Measurements from ENCODE around the gene FAM193A.
"Not testable (repeated sequence)": the region's sequence is repeated elsewhere in the genome, so short reads cannot be mapped to it uniquely, and the experiment has no call there.

FAM193A gene

DNA sequence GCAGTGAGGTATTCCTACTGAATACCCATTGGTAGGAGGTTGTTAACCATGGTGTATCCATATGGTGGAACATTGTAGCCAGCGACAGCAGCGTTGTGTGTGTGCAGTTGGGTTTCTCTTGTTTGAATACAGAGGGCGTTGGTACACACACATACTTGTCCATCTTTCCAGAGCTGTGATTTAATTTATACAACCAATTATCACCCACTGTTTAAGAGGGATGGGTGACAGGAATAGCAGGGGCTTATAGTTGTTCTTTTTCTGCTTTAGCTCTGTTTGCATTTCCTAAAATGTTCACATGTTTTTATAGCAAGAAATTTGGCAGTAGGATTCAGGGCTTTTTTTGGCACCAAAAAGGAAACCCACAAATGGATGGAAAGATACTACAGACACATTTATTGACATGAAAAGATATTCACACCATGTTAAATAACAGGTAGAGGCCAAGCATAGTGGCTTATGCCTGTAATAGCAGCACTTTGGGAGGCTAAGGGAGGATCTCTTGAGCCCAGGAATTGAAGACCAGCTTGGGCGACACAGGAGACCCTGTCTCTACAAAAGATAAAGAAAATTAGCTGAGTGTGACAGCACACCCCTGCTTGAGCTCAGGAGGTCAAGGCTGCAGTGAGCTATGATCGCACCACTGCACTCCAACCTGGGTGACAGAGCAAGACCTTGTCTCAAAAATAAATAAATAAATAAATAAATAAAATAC, 159.1 kb downstream of the FAM193A start:
- DNase-seq: no peak

DNA sequence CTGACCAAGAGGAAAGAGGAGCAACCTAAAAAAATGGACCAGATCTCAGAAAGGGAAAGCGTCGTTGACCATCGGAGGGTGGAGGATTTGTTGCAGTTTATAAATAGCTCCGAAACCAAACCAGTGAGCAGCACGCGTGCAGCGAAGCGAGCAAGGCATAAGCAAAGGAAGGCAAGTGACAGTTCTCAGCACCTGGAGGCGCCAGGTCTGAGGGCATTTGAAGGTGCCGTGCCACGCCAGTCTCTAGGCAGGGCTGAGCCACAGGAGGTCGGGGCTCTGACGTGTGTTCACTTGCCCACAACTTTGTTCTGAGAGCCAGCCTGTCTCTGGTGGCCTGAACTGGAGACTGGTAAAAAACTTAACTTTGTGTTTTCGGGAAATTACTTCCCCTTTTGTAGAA, 160.0 kb downstream of the FAM193A start:
- no peak for DNase-seq

GRCh38 chr4:2697995-2698414, 161.6 kb downstream of the FAM193A start:
- DNase-seq: no peak

DNA sequence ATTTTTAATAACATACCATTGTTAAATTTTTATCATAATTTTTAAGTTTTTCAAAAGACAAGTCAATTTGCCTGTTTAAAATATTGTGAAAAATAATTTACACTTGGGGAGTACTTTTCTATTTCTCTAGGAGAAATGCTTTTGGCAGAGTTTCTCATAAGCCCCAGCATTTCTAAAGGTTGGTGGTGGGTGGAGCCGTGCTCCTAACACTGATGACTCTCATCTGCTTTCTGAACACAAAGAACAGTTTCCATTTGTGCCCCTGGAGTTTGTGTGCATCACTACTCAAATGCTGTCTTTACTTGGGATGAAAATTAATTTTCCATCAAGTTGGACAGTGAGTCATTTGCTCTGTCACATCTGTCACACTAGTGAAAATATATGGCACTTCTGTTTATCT, 162.1 kb downstream of the FAM193A start:
- DNase-seq: no peak

DNA sequence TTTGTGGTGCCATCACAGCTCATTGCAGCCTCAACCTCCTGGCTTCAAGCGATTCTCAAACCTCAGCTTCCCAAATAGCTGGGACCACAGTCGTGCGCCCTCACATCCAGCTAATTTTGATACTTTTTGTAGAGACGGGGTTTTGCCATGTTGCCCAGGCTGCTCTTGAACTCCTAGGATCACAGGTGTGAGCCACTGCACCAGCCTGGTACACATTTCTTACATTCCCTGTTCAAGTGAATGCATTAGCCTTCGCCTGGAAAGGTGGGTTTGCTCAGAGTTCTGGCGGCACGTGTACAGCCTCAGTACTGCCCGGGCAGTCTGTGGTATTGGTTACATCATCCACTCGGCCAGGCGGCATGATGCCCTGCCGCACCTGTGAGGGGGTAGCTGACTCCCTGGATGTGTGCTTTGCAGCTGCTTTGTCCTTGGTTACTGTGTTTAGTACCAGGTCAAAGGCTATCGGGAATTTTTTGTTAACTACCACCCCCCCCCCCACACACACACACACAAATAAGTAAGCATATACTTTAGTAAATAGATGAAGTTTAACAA, 162.6 kb downstream of the FAM193A start:
- DNase-seq: no peak

DNA sequence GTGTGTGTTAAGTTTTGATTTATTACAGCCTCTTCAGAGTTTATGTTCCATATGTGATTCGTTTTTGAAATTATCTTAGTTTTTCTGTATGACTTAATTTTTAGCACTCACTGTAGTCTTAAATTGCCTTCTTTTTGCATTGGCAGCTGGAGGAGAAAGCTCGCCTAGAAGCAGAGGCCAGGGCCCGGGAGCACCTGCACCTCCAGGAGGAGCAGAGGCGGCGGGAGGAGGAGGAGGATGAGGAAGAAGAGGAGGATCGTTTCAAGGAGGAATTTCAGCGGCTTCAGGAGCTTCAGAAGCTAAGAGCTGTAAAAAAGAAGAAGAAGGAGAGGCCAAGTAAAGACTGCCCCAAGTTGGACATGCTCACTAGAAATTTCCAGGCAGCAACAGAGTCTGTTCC, 163.1 kb downstream of the FAM193A start:
- no peak for DNase-seq

- DNase-seq: no peak
Observed at GRCh38 chr4:2700031-2700430, 163.6 kb downstream of the FAM193A start.

DNA sequence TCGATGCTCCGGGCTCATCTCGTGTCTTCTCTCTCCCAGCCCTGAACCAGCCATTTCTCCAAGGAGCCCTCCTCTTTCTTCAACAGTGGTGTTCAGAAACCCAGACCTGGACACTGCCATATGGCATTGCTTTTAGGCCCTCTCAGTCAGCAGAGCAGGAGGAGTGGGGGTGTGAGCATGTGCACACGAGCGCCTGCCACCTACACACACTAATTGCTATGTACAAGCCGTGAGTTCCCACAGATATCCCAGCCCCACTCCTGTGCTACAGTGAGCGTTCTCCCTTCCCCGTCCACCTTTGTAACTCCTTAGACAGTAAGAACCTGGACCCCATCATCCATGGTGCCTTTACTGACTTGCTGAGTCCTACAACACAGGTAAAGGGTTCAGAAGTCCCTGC, 165.9 kb downstream of the FAM193A start:
- DNase-seq: no peak

DNA sequence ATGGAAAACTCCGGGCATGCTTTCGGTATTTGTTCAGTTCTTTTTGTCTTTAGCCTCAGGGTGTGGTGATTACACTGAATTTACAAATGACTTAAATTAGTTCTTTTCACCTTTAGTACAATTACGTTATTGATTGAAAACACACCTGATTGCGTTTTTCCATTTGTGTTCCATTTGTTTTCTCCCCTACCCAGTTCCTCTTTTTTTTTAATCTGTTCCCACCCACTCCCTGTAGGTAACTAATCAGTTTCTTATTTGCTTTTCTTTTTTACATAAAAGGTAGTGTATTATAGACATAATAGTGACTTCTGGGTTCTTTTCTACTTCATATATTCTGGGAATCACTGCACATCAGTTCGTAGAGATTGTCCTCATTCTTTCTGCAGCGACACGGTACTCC, 166.3 kb downstream of the FAM193A start:
- DNase-seq: no peak

DNA sequence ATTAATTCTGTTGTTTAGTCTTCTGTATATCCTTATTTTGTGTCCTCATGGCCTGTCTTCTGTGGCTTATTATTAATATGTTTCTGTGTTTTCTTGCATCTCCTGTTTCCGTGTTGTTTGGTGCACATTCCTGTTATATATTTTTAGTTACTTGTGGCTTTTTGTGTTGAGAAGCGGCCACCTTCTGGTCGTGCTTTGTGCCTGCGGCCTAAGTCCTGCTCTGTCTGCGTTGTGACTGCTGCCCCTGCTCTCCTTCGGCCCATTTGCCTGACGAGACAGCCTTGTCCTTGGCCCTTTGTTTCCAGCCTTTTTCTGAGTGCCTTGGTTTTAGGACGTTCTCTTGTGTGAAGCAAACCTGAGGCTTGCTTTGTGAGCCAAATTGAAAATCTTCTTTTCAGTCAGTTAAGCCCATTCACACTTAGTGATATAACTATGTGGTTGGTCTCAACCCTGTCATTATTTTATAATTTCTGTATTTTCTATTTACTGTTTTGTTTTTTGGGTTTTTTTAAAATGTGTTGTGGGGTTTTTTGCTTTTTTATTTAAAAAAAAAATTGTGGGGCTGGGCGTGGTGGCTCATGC, 175.9 kb downstream of the FAM193A start:
- no peak for DNase-seq

- DNase-seq: no peak
Observed at GRCh38 chr4:2713337-2713736, 176.9 kb downstream of the FAM193A start.

DNA sequence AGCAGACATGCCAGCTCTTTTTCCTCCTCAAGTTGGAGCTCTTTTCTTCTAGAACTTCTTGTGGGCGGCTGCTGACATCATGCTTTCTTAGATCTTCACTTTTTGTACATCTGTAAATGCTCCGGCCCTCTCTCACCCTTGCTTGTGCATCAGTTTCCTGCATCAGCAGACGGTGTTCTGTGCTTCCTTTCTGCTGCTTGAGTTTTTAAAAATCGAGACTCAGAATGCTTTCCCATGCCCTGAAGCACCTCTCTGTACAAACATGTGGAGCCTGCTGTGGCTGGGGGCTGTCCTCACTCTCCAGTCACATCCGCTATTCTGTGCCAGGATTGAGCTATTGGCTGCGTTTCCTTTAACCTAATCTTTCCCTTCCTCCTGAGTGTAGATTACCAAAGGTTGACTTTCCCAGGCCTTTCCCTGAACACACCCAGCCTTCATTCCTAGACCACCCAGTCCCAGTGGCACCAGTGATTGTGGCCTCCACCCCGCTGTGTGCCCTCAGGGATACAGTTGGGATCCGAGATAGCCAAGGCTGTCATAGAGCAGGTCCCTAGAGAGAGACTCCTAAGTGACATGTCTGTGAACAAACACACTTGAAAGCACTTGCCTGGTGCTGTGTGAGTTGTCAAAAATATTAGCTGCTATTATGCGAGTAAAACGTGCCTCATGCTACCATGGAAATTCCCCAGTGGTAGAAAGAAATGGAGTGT, 177.8 kb downstream of the FAM193A start:
- peak; percentile 50 for DNase-seq

DNA sequence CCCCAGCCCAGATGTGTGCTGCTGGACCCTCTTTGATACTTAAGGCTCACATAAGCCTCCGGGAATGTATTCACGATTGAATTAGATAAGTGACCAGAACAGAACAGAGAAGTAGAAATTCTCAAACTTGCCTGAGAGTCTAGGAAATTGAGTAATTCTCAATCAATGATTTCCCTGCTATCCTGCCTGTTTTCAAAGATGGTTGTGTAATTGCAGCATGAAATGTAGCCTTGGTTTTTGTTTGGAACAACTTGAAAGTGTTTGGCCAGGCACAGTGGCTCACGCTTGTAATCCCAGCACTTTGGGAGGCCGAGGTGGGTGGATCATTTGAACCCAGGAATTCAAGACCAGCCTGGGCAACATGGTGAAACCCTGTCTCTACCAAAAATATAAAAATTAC, 178.5 kb downstream of the FAM193A start:
- DNase-seq: no peak

DNA sequence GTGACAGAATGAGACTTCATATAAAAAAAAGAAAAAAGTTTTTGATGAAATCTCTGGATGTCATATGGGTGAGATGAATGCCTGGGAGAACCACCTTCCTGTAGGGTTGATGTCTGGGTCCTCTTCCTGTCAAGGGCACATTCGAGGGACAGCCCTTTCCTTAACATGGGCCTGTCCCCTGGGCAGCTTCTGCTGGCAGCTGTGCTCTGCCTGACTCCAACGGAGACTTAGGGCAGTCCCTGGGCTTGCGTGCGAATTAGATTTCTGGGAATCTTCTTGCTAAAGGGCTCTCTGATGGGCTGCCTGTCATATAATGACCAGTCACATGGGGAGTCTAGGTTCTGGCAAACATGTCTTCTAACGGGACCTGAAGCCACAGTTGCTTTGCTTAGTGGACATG, 179.0 kb downstream of the FAM193A start:
- DNase-seq: no peak

DNA sequence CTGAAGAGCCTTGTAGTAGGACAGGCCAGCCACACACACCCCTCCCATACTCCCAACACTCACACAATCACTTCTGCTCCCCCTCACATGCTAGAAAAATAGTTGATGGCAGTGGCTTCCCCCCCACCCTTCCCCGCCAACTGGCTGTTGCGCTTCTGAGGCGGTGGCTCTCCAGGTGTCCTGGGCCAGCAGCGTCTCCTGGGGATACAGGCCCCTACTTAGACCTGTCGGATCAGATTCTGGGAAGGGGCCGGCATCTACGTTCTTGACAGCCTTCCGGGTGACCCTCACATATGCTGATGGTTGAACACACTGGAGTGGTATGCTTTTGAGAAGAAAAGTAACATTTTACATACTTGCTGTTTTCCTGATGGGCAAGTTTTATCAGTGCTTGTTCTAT, 179.8 kb downstream of the FAM193A start:
- DNase-seq: no peak

- no peak for DNase-seq
Observed at GRCh38 chr4:2721586-2721985, 185.1 kb downstream of the FAM193A start.

DNA sequence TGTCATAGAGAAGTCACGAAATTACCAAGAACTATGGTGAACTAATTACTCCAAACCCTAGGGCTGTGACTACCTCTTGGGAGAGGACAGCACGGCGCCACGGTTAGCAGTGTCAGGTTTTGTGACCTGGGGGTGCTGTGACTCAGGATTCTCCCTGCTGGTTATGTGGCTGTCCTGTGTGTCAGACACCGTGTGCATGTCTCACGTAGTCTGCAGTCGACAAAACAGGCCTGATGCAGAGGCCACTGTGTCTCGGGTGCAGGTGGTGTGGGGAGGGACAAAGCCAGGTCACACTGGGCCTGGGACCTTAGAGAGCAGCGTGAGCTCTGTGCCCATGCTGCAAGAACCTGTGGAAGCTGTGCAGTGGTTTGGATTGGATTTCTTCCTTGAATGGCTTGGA, 185.6 kb downstream of the FAM193A start:
- DNase-seq: no peak

DNA sequence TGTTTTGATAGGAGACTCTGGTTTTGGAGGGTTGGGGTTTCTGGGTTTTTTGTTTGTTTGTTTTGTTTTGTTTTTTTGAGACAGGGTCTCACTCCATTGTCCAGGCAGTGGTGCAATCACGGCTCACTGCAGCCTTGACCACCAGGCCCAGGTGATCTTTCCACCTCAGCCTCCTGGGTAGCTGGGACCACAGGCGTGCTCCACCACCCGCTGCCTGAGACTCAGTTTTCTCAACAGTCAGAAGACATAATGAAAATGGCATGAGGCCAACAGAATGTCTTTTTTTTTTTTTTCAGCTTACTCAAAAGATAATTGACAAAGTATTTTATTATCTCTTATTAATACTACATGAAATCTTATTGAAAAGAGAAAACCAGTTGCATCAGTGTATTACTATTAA, 187.3 kb downstream of the FAM193A start:
- DNase-seq: no peak

DNA sequence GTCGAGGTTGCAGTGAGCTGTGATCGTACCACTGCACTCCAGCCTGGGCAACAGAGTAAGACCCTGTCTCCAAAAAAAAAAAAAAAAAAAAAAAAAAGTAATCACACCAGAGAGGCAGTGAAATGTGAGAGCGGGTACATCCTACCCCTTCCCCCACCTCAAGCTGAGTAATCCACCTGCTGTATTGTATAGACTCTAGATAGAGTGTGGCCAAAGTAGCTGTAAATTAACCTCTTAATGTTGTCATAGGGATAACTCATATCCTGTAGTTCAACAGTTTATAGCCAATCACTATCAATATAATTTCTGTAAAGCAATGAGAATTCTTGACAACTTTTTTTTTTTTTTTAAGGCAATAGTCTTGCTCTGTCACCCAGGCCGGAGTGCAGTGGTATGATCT, 188.9 kb downstream of the FAM193A start:
- DNase-seq: no peak

GRCh38 chr4:2726881-2727280, 190.4 kb downstream of the FAM193A start:
- DNase-seq: not testable (repeated sequence)

- DNase-seq: no peak
Observed at GRCh38 chr4:2728221-2728620, 191.8 kb downstream of the FAM193A start.

GRCh38 chr4:2728806-2729532, 192.5 kb downstream of the FAM193A start:
- DNase-seq: no peak

DNA sequence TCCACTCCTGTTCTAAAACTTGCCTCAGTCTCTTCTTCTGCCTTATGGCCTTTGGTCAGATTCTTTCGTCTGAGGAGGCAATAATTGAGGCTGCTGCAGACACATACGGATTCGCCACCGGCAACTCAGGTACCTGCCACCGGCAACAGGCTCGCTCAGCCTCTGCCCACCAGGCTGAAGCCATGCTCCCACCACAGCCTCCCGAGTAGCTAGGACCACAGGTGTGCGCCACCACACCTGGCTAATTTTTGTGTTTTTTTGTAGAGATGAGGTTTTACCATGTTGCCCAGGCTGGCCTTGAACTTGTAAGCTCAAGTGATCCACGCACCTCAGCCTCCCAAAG, 193.1 kb downstream of the FAM193A start:
- DNase-seq: no peak
